ENCODE data around the gene INF2. TPM values are rescaled to one million over a fixed set of nuclear protein-coding genes. Genes with fewer than 3 reads are reported as not detected.
A peak's percentile ranks its signal among the peaks of the same experiment; 100 is the strongest.

INF2 gene
- total RNA-seq, 1 donor from 2014 or later = 249 TPM

- no peaks in the 10 kb centered on the region for H3K9me3 ChIP-seq
- H3K4me1 ChIP-seq = peaks cover 0 to 13% of the 10 kb centered on the region in 2 donors
- H3K27ac ChIP-seq = no peak overlapping the region
- H3K4me3 ChIP-seq = no peak overlapping the region
- intact Hi-C loops (cut with DNase I) = no loop called here
- H3K36me3 ChIP-seq = peaks cover 54 to 72% of the 10 kb centered on the region in 2 donors
- no peak for DNase-seq (ENCODE audit: low spot score in 2 of 2)
- TF ChIP-seq CTCF (IDR thresholded peaks at IDR 0.05) = no peak
- H3K27me3 ChIP-seq = no peaks in the 10 kb centered on the region
Observed at GRCh38 chr14:104705340-104706047, 16.1 kb downstream of the INF2 start.

DNA sequence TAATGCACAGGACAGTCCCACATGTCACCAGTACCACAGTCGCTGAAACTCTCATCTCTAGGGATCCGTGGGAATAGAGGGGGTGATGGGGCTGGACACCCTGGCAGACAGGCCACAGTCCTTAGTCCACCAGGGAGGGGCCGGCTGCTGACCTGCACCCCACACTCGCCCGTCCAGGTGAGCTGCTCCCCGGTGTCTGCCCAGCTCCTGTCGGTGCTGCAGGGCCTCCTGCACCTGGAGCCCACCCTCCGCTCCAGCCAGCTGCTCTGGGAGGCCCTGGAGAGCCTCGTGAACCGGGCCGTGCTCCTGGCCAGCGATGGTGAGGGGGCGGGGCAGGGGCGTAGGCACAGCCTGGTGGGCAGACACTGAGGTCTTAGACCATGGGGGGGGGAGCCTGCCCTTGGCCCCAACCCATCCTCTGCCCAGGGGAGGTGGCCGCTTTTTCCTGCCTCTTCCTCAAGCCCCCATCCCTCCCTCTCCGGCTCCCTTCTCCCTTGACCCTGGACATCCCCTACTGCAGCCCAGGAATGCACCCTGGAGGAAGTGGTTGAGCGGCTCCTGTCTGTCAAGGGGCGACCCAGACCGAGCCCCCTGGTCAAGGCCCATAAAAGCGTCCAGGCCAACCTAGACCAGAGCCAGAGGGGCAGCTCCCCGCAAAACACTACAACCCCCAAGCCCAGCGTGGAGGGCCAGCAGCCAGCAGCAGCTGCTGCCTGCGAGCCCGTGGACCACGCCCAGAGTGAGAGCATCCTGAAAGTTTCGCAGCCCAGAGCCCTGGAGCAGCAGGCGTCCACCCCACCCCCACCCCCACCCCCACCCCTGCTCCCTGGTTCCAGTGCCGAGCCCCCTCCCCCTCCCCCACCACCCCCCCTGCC is 17.6 kb downstream of the INF2 start:
- intact Hi-C loops (cut with DNase I) = no loop called here
- H3K9me3 ChIP-seq = no peaks in the 10 kb centered on the region
- H3K27me3 ChIP-seq = no peaks in the 10 kb centered on the region
- no peak for TF ChIP-seq CTCF (IDR thresholded peaks at IDR 0.05)
- no peak overlapping the region for H3K4me3 ChIP-seq
- peaks cover 0 to 13% of the 10 kb centered on the region in 2 donors for H3K4me1 ChIP-seq
- no peak overlapping the region for H3K27ac ChIP-seq
- DNase-seq (ENCODE audit: low spot score in 2 of 2) = no peak
- peaks cover 61 to 75% of the 10 kb centered on the region in 2 donors for H3K36me3 ChIP-seq

- no peak overlapping the region for H3K4me3 ChIP-seq
- intact Hi-C loops (cut with DNase I) = loop anchor here (1.0 to 2.0 kb wide), 3 partner anchors 19 to 58 kb away; partner anchors contain the start of gene INF2
- H3K36me3 ChIP-seq = peaks cover 62 to 75% of the 10 kb centered on the region in 2 donors
- H3K27ac ChIP-seq = peak overlapping the region in 1 of 2 donors; percentile 16
- no peak for DNase-seq (ENCODE audit: low spot score in 2 of 2)
- no peaks in the 10 kb centered on the region for H3K9me3 ChIP-seq
- H3K27me3 ChIP-seq = no peaks in the 10 kb centered on the region
- H3K4me1 ChIP-seq = peaks cover 0 to 13% of the 10 kb centered on the region in 2 donors
- no peak for TF ChIP-seq CTCF (IDR thresholded peaks at IDR 0.05)
Observed at GRCh38 chr14:104707608-104708595, 18.5 kb downstream of the INF2 start.

GRCh38 chr14:104708606-104709268 is 19.3 kb downstream of the INF2 start:
- no peak overlapping the region for H3K4me3 ChIP-seq
- peaks cover 0 to 13% of the 10 kb centered on the region in 2 donors for H3K4me1 ChIP-seq
- peak in 1 of 2 donors; percentile 86 for DNase-seq (ENCODE audit: low spot score in 2 of 2)
- intact Hi-C loops (cut with DNase I) = loop anchor here (1.0 to 2.0 kb wide), 3 partner anchors 20 to 58 kb away; partner anchors contain the start of gene INF2
- TF ChIP-seq CTCF (IDR thresholded peaks at IDR 0.05) = peak; percentile 93 to 98 (median 98)
- H3K36me3 ChIP-seq = peaks cover 62 to 75% of the 10 kb centered on the region in 2 donors
- H3K9me3 ChIP-seq = no peaks in the 10 kb centered on the region
- H3K27me3 ChIP-seq = no peaks in the 10 kb centered on the region
- peak overlapping the region; percentile 16 to 47 for H3K27ac ChIP-seq
